HEK293 (cell line): ENCODE results near the gene PIK3C2B.

ENCODE experiments used
- BCL11A ChIP-seq: fragments of 450-650 bp; formaldehyde crosslinking; IDR thresholded peaks from 2 replicates; pipeline ENCODE4 v1.5.1; 2016; ENCODE audit warnings: low read depth, missing biosample characterization, missing genetic modification characterization
- BCL6B ChIP-seq: fragments of 450-650 bp; formaldehyde crosslinking; IDR thresholded peaks from 2 replicates; pipeline ENCODE4 v1.5.1; 2017; ENCODE audit warnings: missing biosample characterization, missing genetic modification characterization
- EGR2 ChIP-seq: fragments of 450-650 bp; formaldehyde crosslinking; IDR thresholded peaks from 2 replicates; pipeline ENCODE4 v1.5.1; 2016; ENCODE audit warnings: low read depth, missing biosample characterization, missing genetic modification characterization
- GFI1B ChIP-seq: fragments of 450-650 bp; formaldehyde crosslinking; IDR thresholded peaks from 2 replicates; pipeline ENCODE4 v1.5.1; 2016; ENCODE audit warnings: missing biosample characterization, missing genetic modification characterization
- HOXD13 ChIP-seq: sonication (generic); formaldehyde crosslinking; IDR thresholded peaks from 2 replicates; pipeline ENCODE4 v1.8.0; 2022; ENCODE audit warnings: missing genetic modification reagents, borderline replicate concordance
- KLF17 ChIP-seq: fragments of 450-650 bp; formaldehyde crosslinking; IDR thresholded peaks from 2 replicates; pipeline ENCODE4 v1.5.1; 2016; ENCODE audit warnings: missing biosample characterization, missing genetic modification characterization
- KLF7 ChIP-seq: fragments of 450-650 bp; formaldehyde crosslinking; IDR thresholded peaks from 2 replicates; pipeline ENCODE4 v1.5.1; 2016; ENCODE audit warnings: missing biosample characterization, missing genetic modification characterization, borderline replicate concordance
- KLF9 ChIP-seq: fragments of 450-650 bp; formaldehyde crosslinking; IDR thresholded peaks from 2 replicates; pipeline ENCODE4 v1.5.1; 2016; ENCODE audit warnings: missing biosample characterization, missing genetic modification characterization, low read depth
- MEIS1 ChIP-seq: sonication (generic); formaldehyde crosslinking; IDR thresholded peaks from 2 replicates; pipeline ENCODE4 v1.8.1; 2022; ENCODE audit warnings: missing genetic modification reagents, mild to moderate bottlenecking, borderline replicate concordance
- PRDM6 ChIP-seq: fragments of 450-650 bp; formaldehyde crosslinking; IDR thresholded peaks from 2 replicates; pipeline ENCODE4 v1.5.1; 2017; ENCODE audit warnings: missing biosample characterization, missing genetic modification characterization
- SCRT2 ChIP-seq: fragments of 450-650 bp; formaldehyde crosslinking; IDR thresholded peaks from 2 replicates; pipeline ENCODE4 v1.5.1; 2016; ENCODE audit warnings: missing biosample characterization, missing genetic modification characterization
- TRIM28 ChIP-seq: IDR thresholded peaks from 2 replicates; pipeline ENCODE4 v1.6.1; 2011; ENCODE audit warnings: low read length, control low read depth, borderline replicate concordance
- TSHZ1 ChIP-seq: fragments of 450-650 bp; formaldehyde crosslinking; IDR thresholded peaks from 2 replicates; pipeline ENCODE4 v1.5.1; 2016; ENCODE audit warnings: missing biosample characterization, missing genetic modification characterization, borderline replicate concordance
- ZBTB48 ChIP-seq: fragments of 450-650 bp; formaldehyde crosslinking; IDR thresholded peaks from 2 replicates; pipeline ENCODE4 v1.5.1; 2016; ENCODE audit warnings: missing biosample characterization, missing genetic modification characterization
- ZNF121 ChIP-seq: fragments of 450-650 bp; formaldehyde crosslinking; IDR thresholded peaks from 2 replicates; pipeline ENCODE4 v1.5.1; 2016; ENCODE audit warnings: missing biosample characterization, missing genetic modification characterization
- ZNF350 ChIP-seq: fragments of 450-650 bp; formaldehyde crosslinking; IDR thresholded peaks from 2 replicates; pipeline ENCODE4 v1.5.0; 2017; ENCODE audit warnings: missing biosample characterization, mild to moderate bottlenecking, missing genetic modification characterization
- ZNF394 ChIP-seq: fragments of 450-650 bp; formaldehyde crosslinking; IDR thresholded peaks from 2 replicates; pipeline ENCODE4 v1.5.1; 2016; ENCODE audit warnings: missing biosample characterization, missing genetic modification characterization, mild to moderate bottlenecking, moderate library complexity, borderline replicate concordance
- ZNF416 ChIP-seq: fragments of 450-650 bp; formaldehyde crosslinking; IDR thresholded peaks from 2 replicates; pipeline ENCODE4 v1.5.1; 2016; ENCODE audit warnings: missing biosample characterization, missing genetic modification characterization
- ZNF426 ChIP-seq: fragments of 450-650 bp; formaldehyde crosslinking; IDR thresholded peaks from 2 replicates; pipeline ENCODE4 v1.5.1; 2017; ENCODE audit warnings: missing biosample characterization, missing genetic modification characterization, mild to moderate bottlenecking, inconsistent platforms, moderate library complexity
- ZNF501 ChIP-seq: fragments of 450-650 bp; formaldehyde crosslinking; IDR thresholded peaks from 2 replicates; pipeline ENCODE4 v1.5.1; 2016; ENCODE audit warnings: missing biosample characterization, missing genetic modification characterization
- ZNF530 ChIP-seq: fragments of 450-650 bp; formaldehyde crosslinking; IDR thresholded peaks from 2 replicates; pipeline ENCODE4 v1.5.1; 2016; ENCODE audit warnings: low read depth, missing biosample characterization, missing genetic modification characterization
- ZNF560 ChIP-seq: fragments of 450-650 bp; formaldehyde crosslinking; IDR thresholded peaks from 2 replicates; pipeline ENCODE4 v1.5.1; 2017; ENCODE audit warnings: missing biosample characterization, missing genetic modification characterization, borderline replicate concordance
- ZNF561 ChIP-seq: fragments of 450-650 bp; IDR thresholded peaks from 2 replicates; pipeline ENCODE4 v1.5.1; 2018; ENCODE audit warnings: missing biosample characterization, missing genetic modification characterization, borderline replicate concordance
- ZNF596 ChIP-seq: fragments of 450-650 bp; IDR thresholded peaks from 2 replicates; pipeline ENCODE4 v1.5.0; 2018; ENCODE audit warnings: missing biosample characterization, mild to moderate bottlenecking, missing genetic modification characterization, moderate library complexity
- ZNF610 ChIP-seq: fragments of 450-650 bp; formaldehyde crosslinking; IDR thresholded peaks from 2 replicates; pipeline ENCODE4 v1.5.1; 2016; ENCODE audit warnings: missing biosample characterization, missing genetic modification characterization, borderline replicate concordance
- ZNF621 ChIP-seq: fragments of 450-650 bp; formaldehyde crosslinking; IDR thresholded peaks from 2 replicates; pipeline ENCODE4 v1.5.1; 2017; ENCODE audit warnings: missing biosample characterization, missing genetic modification characterization
- ZNF624 ChIP-seq: fragments of 450-650 bp; formaldehyde crosslinking; IDR thresholded peaks from 2 replicates; pipeline ENCODE4 v1.5.1; 2017; ENCODE audit warnings: missing biosample characterization, missing genetic modification characterization
- ZNF629 ChIP-seq: fragments of 450-650 bp; formaldehyde crosslinking; IDR thresholded peaks from 2 replicates; pipeline ENCODE4 v1.5.1; 2017; ENCODE audit warnings: missing biosample characterization, missing genetic modification characterization
- ZNF670 ChIP-seq: fragments of 450-650 bp; formaldehyde crosslinking; IDR thresholded peaks from 2 replicates; pipeline ENCODE4 v1.5.1; 2016; ENCODE audit warnings: missing biosample characterization, missing genetic modification characterization, low read depth
- ZNF707 ChIP-seq: fragments of 450-650 bp; formaldehyde crosslinking; IDR thresholded peaks from 2 replicates; pipeline ENCODE4 v1.5.1; 2016; ENCODE audit warnings: missing biosample characterization, missing genetic modification characterization
- ZNF76 ChIP-seq: fragments of 450-650 bp; formaldehyde crosslinking; IDR thresholded peaks from 2 replicates; pipeline ENCODE4; 2016; ENCODE audit warnings: low read depth, missing biosample characterization, missing genetic modification characterization, borderline replicate concordance
- ZNF792 ChIP-seq: fragments of 450-650 bp; formaldehyde crosslinking; IDR thresholded peaks from 2 replicates; pipeline ENCODE4 v1.5.1; 2016; ENCODE audit warnings: missing biosample characterization, missing genetic modification characterization
- ZNF837 ChIP-seq: fragments of 450-650 bp; formaldehyde crosslinking; IDR thresholded peaks from 2 replicates; pipeline ENCODE4 v1.5.1; 2016; ENCODE audit warnings: missing biosample characterization, missing genetic modification characterization

PIK3C2B gene

GRCh38 chr1:204506201-204506968 lies 11.8 kb upstream of the PIK3C2B start (continued):
- peak; percentile 96 for TF ChIP-seq BCL6B
- peak; percentile 79 for TF ChIP-seq PRDM6 (tag by site-specific recombination)
- peak; percentile 46; the same call in 1 of the 2 replicates for TF ChIP-seq TRIM28
- TF ChIP-seq ZNF624, result no peak; the same call in 1 of the 2 replicates
- peak; percentile 66; the same call in 1 of the 2 replicates for TF ChIP-seq KLF7
- TF ChIP-seq TSHZ1 (tag by site-specific recombination), result no peak
- TF ChIP-seq ZNF629 (tag by site-specific recombination), result peak; percentile 72
- TF ChIP-seq ZNF121 (tag by site-specific recombination), result 0 out of 2 replicates have a peak, but pooled peaks have one; percentile 29
- no peak for TF ChIP-seq ZNF416 (tag by site-specific recombination)
- peak; percentile 49; the same call in 1 of the 2 replicates for TF ChIP-seq ZNF394 (tag by site-specific recombination)
- TF ChIP-seq GFI1B, result no peak
- TF ChIP-seq ZNF837, result no peak
- peak; percentile 74 for TF ChIP-seq ZNF610
- TF ChIP-seq ZNF501 (tag by site-specific recombination), result no peak; the same call in 1 of the 2 replicates
- peak; percentile 43 for TF ChIP-seq EGR2 (tag by site-specific recombination)
- TF ChIP-seq ZNF561, result no peak
- no peak for TF ChIP-seq ZNF530 (tag by site-specific recombination)
- TF ChIP-seq KLF17 (tag by site-specific recombination), result peak; percentile 70
- TF ChIP-seq ZNF560 (tag by site-specific recombination), result no peak
- no peak for TF ChIP-seq ZNF76
- peak; percentile 36 for TF ChIP-seq KLF9 (tag by site-specific recombination)
- no peak for TF ChIP-seq ZNF596 (tag by site-specific recombination)
- no peak for TF ChIP-seq ZNF350 (tag by site-specific recombination)
- no peak for TF ChIP-seq ZNF670
- TF ChIP-seq ZNF707, result no peak
- TF ChIP-seq HOXD13 (CRISPR knock-in tag), result no peak
- TF ChIP-seq MEIS1 (CRISPR knock-in tag), result no peak
- TF ChIP-seq ZNF426, result no peak
- TF ChIP-seq ZNF621 (tag by site-specific recombination), result no peak
- TF ChIP-seq ZNF792, result no peak
- no peak; the same call in 1 of the 2 replicates for TF ChIP-seq SCRT2 (tag by site-specific recombination)
- peak; percentile 36; the same call in 1 of the 2 replicates for TF ChIP-seq ZBTB48 (tag by site-specific recombination)
- TF ChIP-seq BCL11A (tag by site-specific recombination), result no peak
